Hepatocyte (in vitro differentiated cells): Measurements from ENCODE around the gene POLG2. TPM values are rescaled to one million over a fixed set of nuclear protein-coding genes. Genes with fewer than 3 reads are reported as not detected.
"Not testable (repeated sequence)": the region's sequence is repeated elsewhere in the genome, so short reads cannot be mapped to it uniquely, and the experiment has no call there.

Experiments
- DNase-seq: peaks from one replicate; pipeline ENCODE4 v3.0.0-alpha.2; 2016; ENCODE audit warnings: low spot score
- H2AFZ ChIP-seq: fragments of 200-600 bp; sonication (generic); 2 replicates; pipeline ENCODE4 v1.6.0; 2016; ENCODE audit warnings: antibody characterized with exemption, mild to moderate bottlenecking
- H3K27ac ChIP-seq: fragments of 200-600 bp; sonication (generic); 2 replicates; pipeline ENCODE4 v1.5.1; 2016; ENCODE audit warnings: mild to moderate bottlenecking
- H3K27me3 ChIP-seq: fragments of 200-600 bp; sonication (generic); 2 replicates; pipeline ENCODE4 v1.6.1; 2016
- H3K36me3 ChIP-seq: fragments of 200-600 bp; sonication (generic); replicated peaks from 2 replicates; pipeline ENCODE4 v1.5.1; 2016; ENCODE audit warnings: low read depth; ENCODE audit not compliant: insufficient read depth
- H3K4me1 ChIP-seq: fragments of 200-600 bp; sonication (generic); 2 replicates; pipeline ENCODE4 v1.5.1; 2016; ENCODE audit warnings: mild to moderate bottlenecking, moderate library complexity; ENCODE audit not compliant: insufficient read depth
- H3K4me2 ChIP-seq: fragments of 200-600 bp; sonication (generic); 2 replicates; pipeline ENCODE4 v1.6.0; 2016
- H3K4me3 ChIP-seq: fragments of 200-600 bp; sonication (generic); 2 replicates; pipeline ENCODE4 v1.5.1; 2016; ENCODE audit warnings: mild to moderate bottlenecking
- H3K79me2 ChIP-seq: fragments of 200-600 bp; sonication (generic); 2 replicates; pipeline ENCODE4 v1.6.0; 2017; ENCODE audit warnings: mild to moderate bottlenecking
- H3K9me2 ChIP-seq: fragments of 200-600 bp; sonication (generic); replicated peaks from 2 replicates; pipeline ENCODE4 v1.6.0; 2017; ENCODE audit warnings: mild to moderate bottlenecking; ENCODE audit not compliant: insufficient read depth
- H3K9me3 ChIP-seq: fragments of 200-600 bp; sonication (generic); 2 replicates; pipeline ENCODE4 v1.5.1; 2016; ENCODE audit warnings: low read depth, mild to moderate bottlenecking
- H4K20me1 ChIP-seq: fragments of 200-600 bp; sonication (generic); 2 replicates; pipeline ENCODE4 v1.6.0; 2016; ENCODE audit warnings: mild to moderate bottlenecking; ENCODE audit not compliant: insufficient read depth, poor library complexity, severe bottlenecking
- CTCF ChIP-seq: fragments of 200-600 bp; sonication (generic); IDR thresholded peaks from 2 replicates; pipeline ENCODE4 v1.5.1; 2016; ENCODE audit warnings: antibody characterized with exemption, mild to moderate bottlenecking; ENCODE audit not compliant: poor library complexity
- EZH2 ChIP-seq: fragments of 200-600 bp; sonication (generic); IDR thresholded peaks from 2 replicates; pipeline ENCODE4 v1.6.1; 2016; ENCODE audit warnings: antibody characterized with exemption, mild to moderate bottlenecking, borderline replicate concordance
- EZH2phosphoT487 ChIP-seq: fragments of 200-600 bp; sonication (generic); IDR thresholded peaks from one replicate; pipeline ENCODE4 v1.6.1; 2018; ENCODE audit warnings: antibody characterized with exemption, mild to moderate bottlenecking, low read depth, moderate library complexity; ENCODE audit not compliant: unreplicated experiment, severe bottlenecking
- WGBS: methylation state at CpG from one replicate; pipeline ENCODE4 v1.1.6; 2016; ENCODE audit warnings: low lambda C conversion rate; ENCODE audit errors: missing lambda C conversion rate; 5-methylcytosine and 5-hydroxymethylcytosine counted together
- polyA plus RNA-seq: library from polyadenylated mRNA; unstranded; fragments of >200 nt; fragmentation: Nextera tagmentation; extraction: Ambion mirVana; gene quantifications from 2 replicates; pipeline ENCODE4 v1.2.1, GENCODE V29; 2016
- total RNA-seq: library from RNA; depleted of rRNA; stranded (reverse); fragments of >200 nt; gene quantifications from 2 replicates; pipeline ENCODE4 v1.2.3, GENCODE V29; 2014

POLG2 gene
- total and polyA plus RNA-seq, 2 experiments from 2014 or later = 8.1 to 9.7 TPM

DNA sequence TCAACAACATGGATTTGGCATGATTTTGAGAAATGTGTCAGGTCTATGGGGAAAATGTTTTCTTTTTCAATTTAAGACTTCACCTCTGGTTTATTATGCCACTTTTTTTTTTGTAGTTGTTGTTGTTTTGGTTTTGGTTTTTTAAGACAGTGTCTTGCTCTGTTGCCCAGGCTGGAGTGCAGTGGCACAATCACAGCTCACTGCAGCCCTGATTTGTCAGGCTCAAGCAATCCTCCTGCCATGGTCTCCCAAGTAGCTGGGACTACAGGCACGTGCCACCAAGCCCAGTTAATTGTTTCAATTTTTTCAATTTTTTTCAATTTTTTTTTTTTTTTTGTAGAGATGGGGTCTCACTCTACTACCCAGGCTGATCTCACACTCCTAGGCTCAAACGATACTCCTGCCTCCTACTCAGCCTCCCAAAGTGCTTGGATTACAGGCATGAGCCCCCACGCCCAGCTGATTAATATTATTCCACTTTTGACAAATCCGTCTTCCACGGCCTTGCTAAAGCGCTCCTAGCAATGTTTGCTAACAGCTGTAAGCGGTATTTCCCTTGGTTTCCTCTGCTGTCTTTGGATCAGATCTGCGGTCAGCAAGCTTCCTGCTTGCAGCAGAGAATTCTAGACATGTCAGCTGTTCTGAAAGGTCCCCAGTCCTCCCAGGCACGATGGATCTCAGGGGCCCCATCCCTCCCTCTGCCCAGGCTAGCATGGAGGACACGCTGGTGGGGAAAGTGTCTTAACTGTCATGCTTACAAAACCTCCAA is 54.9 kb downstream of the POLG2 start:
- DNase-seq = no peak
- no peak overlapping the region for H3K27ac ChIP-seq

DNA sequence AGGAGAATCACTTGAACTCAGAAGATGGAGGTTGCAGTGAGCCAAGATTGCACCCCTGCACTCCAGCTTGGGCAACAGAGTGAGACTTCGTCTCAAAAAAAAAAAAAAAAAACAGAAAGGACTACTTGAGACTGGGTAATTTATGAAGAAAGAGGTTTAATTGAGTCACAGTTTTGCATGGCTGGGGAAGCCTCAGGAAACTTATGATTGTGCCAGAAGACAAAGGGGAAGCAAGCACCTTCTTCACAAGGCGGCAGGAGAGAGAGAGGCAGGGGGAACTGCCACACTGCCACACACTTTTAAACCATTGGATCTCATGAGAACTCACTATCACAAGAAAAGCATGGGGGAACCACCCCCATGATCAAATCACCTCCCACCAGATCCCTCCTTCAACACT is 56.9 kb downstream of the POLG2 start:
- H3K9me3 ChIP-seq = no peaks in the 10 kb centered on the region
- no peak for TF ChIP-seq CTCF
- no peak for TF ChIP-seq EZH2phosphoT487
- TF ChIP-seq EZH2 = no peak
- no peak overlapping the region for H3K4me2 ChIP-seq
- H3K79me2 ChIP-seq = no peaks in the 10 kb centered on the region
- H3K36me3 ChIP-seq = no peaks in the 10 kb centered on the region
- H3K27me3 ChIP-seq = no peaks in the 10 kb centered on the region
- H3K4me3 ChIP-seq = no peak overlapping the region
- H3K4me1 ChIP-seq = no peaks in the 10 kb centered on the region
- no peak for DNase-seq
- no peak overlapping the region for H2AFZ ChIP-seq
- no peaks in the 10 kb centered on the region for H4K20me1 ChIP-seq
- no peaks in the 10 kb centered on the region for H3K9me2 ChIP-seq
- no peak overlapping the region for H3K27ac ChIP-seq
- WGBS = 100% methylated on average over 2 of the region's 2 CpGs

More for the DNA sequence above, 54.9 kb downstream of the POLG2 start:
- Histone ChIP-seq H4K20me1 (no peaks in the 10 kb centered on the region), H3K27me3 (no peaks in the 10 kb centered on the region), H3K4me2 (no peak overlapping the region), H3K4me1 (no peaks in the 10 kb centered on the region), H3K79me2 (no peaks in the 10 kb centered on the region), H3K9me3 (no peaks in the 10 kb centered on the region), H2AFZ (no peak overlapping the region), H3K4me3 (no peak overlapping the region), H3K9me2 (no peaks in the 10 kb centered on the region), H3K36me3 (no peaks in the 10 kb centered on the region)
- no peak for TF ChIP-seq CTCF
- no peak for TF ChIP-seq EZH2
- no peak for TF ChIP-seq EZH2phosphoT487
- WGBS = 79% methylated on average over 10 of the region's 10 CpGs

GRCh38 chr17:64439521-64439920 is 57.3 kb downstream of the POLG2 start:
- not testable (repeated sequence) for H3K4me2 ChIP-seq, DNase-seq, H2AFZ ChIP-seq, H3K9me2 ChIP-seq, H3K27me3 ChIP-seq, H3K4me1 ChIP-seq, H3K9me3 ChIP-seq, H4K20me1 ChIP-seq, H3K79me2 ChIP-seq, H3K4me3 ChIP-seq, H3K36me3 ChIP-seq, H3K27ac ChIP-seq
- 100% methylated on average over 1 of the region's 1 CpG for WGBS

- Histone ChIP-seq H3K27me3 (no peaks in the 10 kb centered on the region), H3K27ac (no peak overlapping the region), H3K36me3 (no peaks in the 10 kb centered on the region), H3K4me2 (no peak overlapping the region), H3K4me1 (no peaks in the 10 kb centered on the region), H3K9me3 (no peaks in the 10 kb centered on the region), H2AFZ (no peak overlapping the region), H3K9me2 (no peaks in the 10 kb centered on the region), H3K79me2 (no peaks in the 10 kb centered on the region), H3K4me3 (no peak overlapping the region), H4K20me1 (no peaks in the 10 kb centered on the region)
- no peak for TF ChIP-seq EZH2phosphoT487
- no peak for TF ChIP-seq CTCF
- TF ChIP-seq EZH2 = no peak
- 89% methylated on average over 5 of the region's 5 CpGs for whole genome bisulfite sequencing
- no peak for DNase-seq
These were observed 58.8 kb downstream of the POLG2 start for GRCh38 chr17:64437944-64438525.
